HPDE6-E6E7 (cell line): ENCODE results near the gene ADA.

Experiments
- DNase-seq: peaks from one replicate; pipeline ENCODE4 v3.0.0; 2011; ENCODE audit warnings: missing footprints; ENCODE audit errors: extremely low spot score

The ADA gene

GRCh38 chr20:44580581-44581268, 70.8 kb downstream of the ADA start:
- DNase-seq: no peak

- no peak for DNase-seq
Measured at GRCh38 chr20:44579313-44580081, 72.0 kb downstream of the ADA start.

GRCh38 chr20:44576297-44576696, 75.2 kb downstream of the ADA start:
- no peak for DNase-seq

GRCh38 chr20:44574372-44574771, 77.1 kb downstream of the ADA start:
- DNase-seq: no peak

GRCh38 chr20:44573501-44573869, 78.0 kb downstream of the ADA start:
- no peak for DNase-seq

- DNase-seq: peak; percentile 80
Measured at GRCh38 chr20:44572551-44573500, 78.7 kb downstream of the ADA start.

- DNase-seq: no peak
Measured at GRCh38 chr20:44571362-44571988, 80.0 kb downstream of the ADA start.

GRCh38 chr20:44570367-44570766, 81.1 kb downstream of the ADA start:
- DNase-seq: no peak
